Activated naive CD4-positive, alpha-beta T cell treated with anti-CD3 and anti-CD28 coated beads, Interleukin-2, amount 50 U/mL, for 24 hours (primary cell): ENCODE measurements around the gene RAPGEF5.

Source experiments
- H3K27ac Mint-ChIP-seq: one replicate; pipeline ENCODE4 v1.8.0; 2021; ENCODE audit warnings: mild to moderate bottlenecking, mixed read lengths
- H3K27me3 Mint-ChIP-seq: one replicate; pipeline ENCODE4 v1.8.0; 2021; ENCODE audit warnings: mixed read lengths
- H3K36me3 Mint-ChIP-seq: one replicate; pipeline ENCODE4 v1.8.0; 2021; ENCODE audit warnings: mixed read lengths
- H3K4me1 Mint-ChIP-seq: one replicate; pipeline ENCODE4 v1.8.0; 2021; ENCODE audit warnings: mixed read lengths
- H3K4me3 Mint-ChIP-seq: one replicate; pipeline ENCODE4 v1.8.0; 2021; ENCODE audit warnings: mild to moderate bottlenecking, mixed read lengths
- H3K9me3 Mint-ChIP-seq: one replicate; pipeline ENCODE4 v1.8.0; 2021; ENCODE audit warnings: mixed read lengths

Gene RAPGEF5

DNA sequence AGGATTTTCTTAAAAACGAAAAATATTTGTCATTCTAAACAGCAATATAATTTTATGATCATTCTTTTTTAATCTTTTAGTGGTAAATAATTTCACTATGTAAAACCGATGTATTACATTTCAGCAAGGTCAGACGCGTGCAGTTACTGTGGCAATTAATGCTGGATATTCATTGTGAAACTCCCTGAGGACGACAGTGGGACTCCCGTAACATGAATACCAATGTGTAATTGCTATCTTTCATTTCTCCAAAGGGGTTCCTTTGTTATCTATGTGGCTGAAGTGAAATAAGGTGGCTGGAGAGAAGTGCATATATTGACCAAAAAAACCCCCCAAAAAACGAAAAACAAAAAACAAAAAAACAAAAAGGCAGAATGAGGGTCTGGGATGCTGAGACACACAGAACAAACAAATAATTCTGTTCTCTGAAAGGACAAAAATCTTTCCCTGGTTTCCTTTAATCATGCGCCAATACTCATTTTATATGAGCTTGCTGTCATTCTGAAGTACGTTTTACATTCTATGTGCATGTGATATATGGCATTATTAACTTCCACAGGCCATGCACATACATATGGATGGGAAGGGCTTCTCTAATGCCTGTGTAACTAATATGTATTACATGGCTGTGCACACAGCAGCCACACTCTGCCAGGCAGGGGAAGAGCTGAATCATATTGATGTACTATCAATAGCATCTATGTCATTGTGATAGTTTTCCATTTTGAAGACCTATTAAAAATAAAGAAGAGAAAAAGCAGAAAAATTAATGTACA, 161.4 kb downstream of the RAPGEF5 start:
- Mint-ChIP-seq H3K4me3 (no peak overlapping the region), H3K27ac (no peak overlapping the region), H3K36me3 (no peaks in the 10 kb centered on the region), H3K27me3 (peaks cover 1% of the 10 kb centered on the region), H3K4me1 (no peaks in the 10 kb centered on the region), H3K9me3 (no peaks in the 10 kb centered on the region)

DNA sequence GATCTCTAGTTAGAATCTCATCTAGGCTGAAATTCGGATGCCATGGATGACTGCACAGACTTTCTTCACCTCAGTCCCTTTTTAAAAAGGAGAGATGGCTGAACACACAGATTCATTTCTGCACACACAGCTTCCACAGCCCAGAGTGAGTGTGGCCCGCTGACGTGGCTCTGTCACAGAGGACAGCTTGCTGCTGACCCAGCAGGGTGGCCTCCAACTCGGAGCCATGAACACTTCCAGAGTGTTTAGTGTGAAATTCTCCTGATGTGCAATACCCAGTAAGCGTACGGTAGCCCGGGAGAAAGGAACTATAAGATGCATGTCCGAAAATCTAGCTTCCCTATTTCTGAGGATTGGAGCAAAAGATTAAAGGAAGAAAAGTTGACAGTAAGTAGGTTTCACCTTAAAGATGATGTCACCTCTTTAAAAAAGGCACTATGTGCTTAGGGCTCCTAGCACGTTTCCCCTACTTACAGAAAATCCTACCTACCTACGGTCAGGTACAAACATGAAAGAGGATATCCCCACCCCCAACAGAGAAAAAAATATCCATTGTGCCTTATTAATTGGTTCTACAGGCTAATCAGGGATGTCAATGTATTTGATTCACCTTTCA, 162.2 kb downstream of the RAPGEF5 start:
- Mint-ChIP-seq H3K27ac (no peak overlapping the region), H3K4me1 (no peaks in the 10 kb centered on the region), H3K4me3 (no peak overlapping the region), H3K9me3 (no peaks in the 10 kb centered on the region), H3K36me3 (no peaks in the 10 kb centered on the region), H3K27me3 (no peaks in the 10 kb centered on the region)

DNA sequence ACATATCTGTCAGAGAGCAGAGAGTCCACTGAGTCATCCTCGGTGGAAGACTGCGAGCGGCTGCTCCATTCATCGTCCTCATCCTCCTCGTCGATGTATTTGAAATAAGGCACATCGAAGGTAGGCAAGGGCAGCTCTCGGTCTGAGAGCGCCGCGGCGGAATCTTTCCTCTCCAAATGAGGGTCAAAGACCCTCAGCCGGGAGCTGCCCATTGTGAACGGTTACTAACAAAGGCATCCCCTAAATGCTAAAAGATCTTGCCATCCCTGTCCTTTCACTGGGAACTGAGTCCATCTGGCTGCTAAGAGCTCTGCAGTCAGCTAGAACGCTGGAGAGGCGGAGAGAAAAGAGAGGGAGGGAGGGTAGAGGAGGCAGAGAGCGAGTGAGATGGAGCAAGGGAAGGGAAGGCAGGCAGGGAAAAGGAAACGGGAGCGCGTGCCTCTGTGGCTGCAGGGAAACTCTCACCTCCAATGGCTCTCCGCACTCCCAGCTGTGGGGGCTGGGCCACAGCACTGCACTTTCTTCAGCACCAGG, 163.4 kb downstream of the RAPGEF5 start:
- Mint-ChIP-seq H3K27ac (no peak overlapping the region), H3K4me1 (no peaks in the 10 kb centered on the region), H3K4me3 (no peak overlapping the region), H3K9me3 (no peaks in the 10 kb centered on the region), H3K36me3 (no peaks in the 10 kb centered on the region), H3K27me3 (no peaks in the 10 kb centered on the region)

DNA sequence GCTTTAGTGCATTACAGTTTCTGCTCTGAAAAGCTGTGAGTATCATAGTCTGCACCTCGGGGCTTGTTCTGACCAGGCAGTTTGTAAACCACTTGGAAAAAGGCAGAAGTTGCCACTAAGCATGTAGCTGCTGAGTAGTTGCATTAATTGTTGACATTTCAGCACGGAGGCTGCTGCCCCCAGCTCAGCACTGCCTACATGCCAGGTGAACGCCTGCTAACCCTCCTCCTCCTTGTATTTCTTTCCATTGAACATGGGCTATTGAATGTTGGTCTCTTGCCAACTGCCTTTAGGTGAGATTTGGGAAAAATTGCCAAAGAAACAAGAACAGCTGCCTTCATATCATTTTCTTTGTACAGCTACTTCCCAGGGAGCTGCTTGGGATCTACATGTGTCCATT, 164.2 kb downstream of the RAPGEF5 start:
- no peaks in the 10 kb centered on the region for H3K4me1 Mint-ChIP-seq
- no peaks in the 10 kb centered on the region for H3K9me3 Mint-ChIP-seq
- H3K27ac Mint-ChIP-seq: no peak overlapping the region
- H3K36me3 Mint-ChIP-seq: no peaks in the 10 kb centered on the region
- no peak overlapping the region for H3K4me3 Mint-ChIP-seq
- H3K27me3 Mint-ChIP-seq: no peaks in the 10 kb centered on the region

DNA sequence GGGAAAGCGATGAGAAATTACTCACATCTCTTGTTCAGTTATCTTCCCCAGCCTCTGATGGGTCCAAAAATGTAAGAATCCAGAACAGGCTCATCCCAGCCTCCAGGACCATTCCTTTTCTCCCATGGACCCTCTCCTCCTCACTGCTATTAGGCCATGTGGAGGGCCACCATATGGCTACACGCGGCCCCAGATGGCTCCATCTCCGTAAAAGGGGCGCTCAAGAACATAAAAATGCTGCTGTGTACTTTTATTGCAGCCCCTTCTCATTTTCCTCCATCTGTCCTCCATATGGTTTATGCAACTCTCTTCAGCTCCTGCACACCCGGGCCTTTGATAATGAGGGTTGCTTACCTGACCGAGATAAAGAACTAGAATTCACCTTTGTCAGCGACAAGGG, 166.2 kb downstream of the RAPGEF5 start:
- no peaks in the 10 kb centered on the region for H3K36me3 Mint-ChIP-seq

DNA sequence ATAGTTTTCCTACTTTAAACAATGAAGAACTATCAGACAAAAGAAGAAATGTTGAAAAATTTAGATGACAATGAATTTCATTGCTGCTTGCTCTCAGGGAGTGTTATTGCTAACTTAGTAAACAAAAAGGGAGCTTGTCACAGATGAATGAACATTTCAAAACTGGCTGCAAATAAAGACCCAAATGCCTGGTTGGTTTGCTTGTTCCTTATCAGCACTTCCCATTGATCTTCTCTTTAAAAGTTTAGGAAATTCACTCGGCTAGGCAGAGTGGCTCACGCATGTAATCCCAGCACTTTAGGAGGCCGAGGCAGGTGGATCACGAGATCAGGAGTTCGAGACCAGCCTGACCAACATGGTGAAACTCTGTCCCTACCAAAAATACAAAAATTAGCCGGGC, 167.2 kb downstream of the RAPGEF5 start:
- Mint-ChIP-seq H3K9me3 (no peaks in the 10 kb centered on the region), H3K4me3 (no peak overlapping the region), H3K27ac (no peak overlapping the region)

More for the DNA sequence above, 166.2 kb downstream of the RAPGEF5 start:
- Mint-ChIP-seq H3K4me3 (no peak overlapping the region), H3K4me1 (no peaks in the 10 kb centered on the region), H3K9me3 (no peaks in the 10 kb centered on the region), H3K27ac (no peak overlapping the region), H3K27me3 (no peaks in the 10 kb centered on the region)

DNA sequence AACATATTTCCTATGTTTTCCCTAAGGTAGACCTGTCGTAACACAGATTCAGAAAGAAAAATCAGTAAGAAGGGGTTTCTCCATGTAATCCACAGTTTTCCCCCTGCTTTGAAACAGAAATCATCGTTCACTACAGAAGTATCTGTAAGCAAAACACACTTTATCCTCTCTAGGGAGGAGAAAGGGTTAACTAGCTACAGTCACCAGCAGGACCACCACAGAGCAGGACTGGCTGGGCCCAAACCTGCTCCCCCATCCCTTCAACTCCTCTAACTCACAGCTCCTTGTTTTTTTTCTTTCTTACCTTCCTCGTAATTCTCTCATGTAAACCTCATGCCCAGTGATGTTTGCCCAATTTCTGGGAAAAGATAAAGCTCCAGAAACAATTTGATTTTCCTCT, 167.7 kb downstream of the RAPGEF5 start:
- Mint-ChIP-seq H3K4me3 (no peak overlapping the region), H3K4me1 (no peaks in the 10 kb centered on the region), H3K27ac (no peak overlapping the region), H3K9me3 (no peaks in the 10 kb centered on the region), H3K27me3 (peaks cover 5% of the 10 kb centered on the region), H3K36me3 (no peaks in the 10 kb centered on the region)

More for the DNA sequence above, 167.2 kb downstream of the RAPGEF5 start:
- no peaks in the 10 kb centered on the region for H3K4me1 Mint-ChIP-seq
- H3K36me3 Mint-ChIP-seq: no peaks in the 10 kb centered on the region
- H3K27me3 Mint-ChIP-seq: peaks cover 2% of the 10 kb centered on the region

DNA sequence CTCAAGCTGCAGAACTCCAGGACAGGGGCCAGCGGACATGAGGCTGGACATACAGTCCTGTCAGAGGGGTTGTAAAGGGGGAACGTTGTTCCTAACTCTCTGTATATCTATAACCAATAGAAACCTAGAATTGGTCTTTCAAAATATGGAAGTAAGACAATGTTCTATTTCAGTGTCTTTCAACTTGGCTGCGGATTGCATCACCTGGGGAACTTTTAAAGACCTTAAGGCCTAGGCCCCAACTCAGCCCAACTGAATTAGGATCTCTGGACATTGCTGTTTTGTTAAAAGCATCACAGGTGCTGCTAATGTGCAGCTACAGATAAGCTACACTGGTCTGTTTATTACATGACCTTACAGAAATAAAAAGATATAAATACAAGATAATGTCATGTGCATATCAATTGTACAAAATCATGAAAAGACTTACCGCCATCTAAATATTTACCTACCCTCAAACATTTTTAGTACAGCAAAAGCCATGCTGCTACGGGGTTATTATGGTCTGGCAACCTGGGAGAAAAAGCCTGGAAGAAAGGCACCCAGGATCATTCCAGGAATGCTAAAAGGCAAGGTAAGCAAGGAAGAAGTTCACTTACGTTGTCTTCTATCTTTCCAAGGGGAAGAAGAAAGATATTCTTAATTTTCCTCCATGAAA, 169.1 kb downstream of the RAPGEF5 start:
- H3K27me3 Mint-ChIP-seq: peaks cover 9% of the 10 kb centered on the region
- no peak overlapping the region for H3K27ac Mint-ChIP-seq
- no peaks in the 10 kb centered on the region for H3K4me1 Mint-ChIP-seq
- no peak overlapping the region for H3K4me3 Mint-ChIP-seq
- H3K36me3 Mint-ChIP-seq: no peaks in the 10 kb centered on the region
- H3K9me3 Mint-ChIP-seq: no peaks in the 10 kb centered on the region

DNA sequence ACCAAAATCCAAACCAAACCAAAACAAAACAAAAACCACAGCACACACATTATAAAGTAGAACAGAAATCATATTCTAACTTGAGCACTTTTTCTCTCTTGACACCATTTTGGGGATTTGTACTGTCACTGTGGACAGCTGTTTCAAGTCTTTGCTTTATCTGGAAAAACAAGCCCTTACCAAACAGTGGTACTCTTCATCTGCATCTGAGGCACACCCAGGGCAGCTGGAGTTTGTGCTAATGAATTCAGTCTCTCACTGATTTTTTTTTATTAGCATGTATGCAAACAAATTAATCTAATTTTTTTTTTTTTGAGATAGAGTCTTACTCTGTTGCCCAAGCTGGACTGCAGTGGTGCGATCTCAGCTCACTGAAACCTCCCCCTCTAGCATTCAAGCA, 171.4 kb downstream of the RAPGEF5 start:
- H3K27ac Mint-ChIP-seq: no peak overlapping the region
- H3K27me3 Mint-ChIP-seq: peaks cover 17% of the 10 kb centered on the region
- no peaks in the 10 kb centered on the region for H3K36me3 Mint-ChIP-seq
- H3K4me1 Mint-ChIP-seq: no peaks in the 10 kb centered on the region
- no peaks in the 10 kb centered on the region for H3K9me3 Mint-ChIP-seq
- no peak overlapping the region for H3K4me3 Mint-ChIP-seq

DNA sequence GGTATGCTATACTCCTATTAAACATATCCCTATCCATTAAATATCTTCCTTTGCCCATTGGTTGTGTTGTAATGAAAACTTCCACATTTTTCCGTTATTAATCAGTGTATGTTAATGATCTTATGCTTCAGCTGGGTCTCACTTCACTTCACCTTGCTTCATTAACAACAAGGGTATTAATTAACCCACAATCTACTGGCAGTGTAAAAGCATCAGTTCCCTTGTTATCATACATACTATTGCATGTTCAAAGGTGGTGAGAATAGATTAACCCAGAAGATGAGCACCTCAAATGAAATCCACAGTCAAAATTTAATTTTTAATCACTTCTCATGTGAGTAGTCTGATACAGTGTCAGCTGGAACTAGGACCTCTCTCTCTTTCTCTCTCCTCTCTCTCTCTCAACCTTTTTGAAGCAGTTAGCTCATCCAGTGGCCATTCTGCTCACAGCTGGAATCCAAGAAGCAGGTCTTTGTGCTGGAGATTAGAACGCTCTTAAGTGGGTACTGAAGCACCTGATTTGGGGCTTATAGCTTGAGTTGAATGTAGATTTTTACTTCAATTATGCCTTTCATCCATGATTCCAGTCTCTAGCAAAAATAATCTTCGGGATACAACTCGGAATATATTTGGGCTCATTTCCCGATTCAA, 172.3 kb downstream of the RAPGEF5 start:
- Mint-ChIP-seq H3K4me1 (no peaks in the 10 kb centered on the region), H3K27me3 (peaks cover 21% of the 10 kb centered on the region), H3K4me3 (no peak overlapping the region), H3K27ac (no peak overlapping the region), H3K9me3 (no peaks in the 10 kb centered on the region), H3K36me3 (no peaks in the 10 kb centered on the region)

DNA sequence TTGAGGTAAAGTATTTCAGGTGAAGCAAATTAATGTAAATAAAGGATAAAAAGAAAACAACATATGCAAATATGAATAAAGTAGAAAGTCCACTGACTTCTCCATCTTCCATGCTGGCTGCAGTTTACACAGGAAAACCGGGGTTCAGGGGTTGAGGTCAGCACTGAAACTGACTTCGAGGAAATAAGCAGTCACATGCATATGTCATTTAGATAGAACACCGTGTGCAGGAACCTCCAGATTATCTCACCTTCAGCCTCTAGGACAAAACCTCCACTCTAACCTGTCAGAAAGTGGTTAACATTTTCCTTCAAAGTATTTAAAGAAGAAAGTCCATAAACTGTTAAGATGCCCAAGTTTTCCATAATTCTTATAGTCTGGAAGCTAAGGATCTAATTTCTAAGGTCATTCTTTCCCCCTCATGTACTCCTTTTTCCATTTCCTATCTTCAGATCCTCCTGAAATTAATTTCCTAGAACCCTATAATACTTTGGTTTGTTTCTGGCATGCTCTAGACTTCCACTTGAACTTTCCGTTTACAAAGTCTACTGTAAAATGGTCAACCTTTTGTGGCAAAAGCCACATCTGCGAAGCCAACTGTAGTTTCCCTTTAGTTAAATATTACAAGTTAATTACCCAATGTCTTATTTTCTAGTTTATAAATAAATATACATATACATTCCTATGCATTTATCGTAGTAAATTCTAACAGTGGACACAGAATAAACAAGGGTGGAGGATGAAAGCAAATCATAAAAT, 173.3 kb downstream of the RAPGEF5 start:
- Mint-ChIP-seq H3K4me3 (no peak overlapping the region), H3K9me3 (no peaks in the 10 kb centered on the region), H3K36me3 (no peaks in the 10 kb centered on the region), H3K4me1 (no peaks in the 10 kb centered on the region), H3K27me3 (peaks cover 22% of the 10 kb centered on the region), H3K27ac (no peak overlapping the region)

DNA sequence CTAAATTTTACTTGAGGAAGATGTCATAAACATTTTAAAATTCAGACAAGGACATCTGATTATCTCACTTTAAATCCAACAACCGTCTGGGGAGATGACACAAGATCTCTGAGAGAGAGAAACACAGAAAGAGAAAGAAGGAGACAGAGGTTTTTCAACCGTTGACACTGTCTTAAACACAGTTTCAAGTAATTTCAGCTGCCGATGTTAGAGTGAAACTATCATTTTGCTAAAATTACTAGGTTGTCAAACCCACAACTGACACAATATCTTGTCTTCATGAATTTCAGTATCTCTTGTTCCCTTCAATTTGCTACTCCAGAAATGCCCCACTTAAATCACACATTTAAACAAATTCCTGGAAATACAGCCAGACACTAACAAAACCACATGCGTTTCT, 174.8 kb downstream of the RAPGEF5 start:
- Mint-ChIP-seq H3K27me3 (peaks cover 25% of the 10 kb centered on the region), H3K36me3 (no peaks in the 10 kb centered on the region), H3K4me3 (no peak overlapping the region), H3K27ac (no peak overlapping the region), H3K9me3 (no peaks in the 10 kb centered on the region), H3K4me1 (no peaks in the 10 kb centered on the region)

DNA sequence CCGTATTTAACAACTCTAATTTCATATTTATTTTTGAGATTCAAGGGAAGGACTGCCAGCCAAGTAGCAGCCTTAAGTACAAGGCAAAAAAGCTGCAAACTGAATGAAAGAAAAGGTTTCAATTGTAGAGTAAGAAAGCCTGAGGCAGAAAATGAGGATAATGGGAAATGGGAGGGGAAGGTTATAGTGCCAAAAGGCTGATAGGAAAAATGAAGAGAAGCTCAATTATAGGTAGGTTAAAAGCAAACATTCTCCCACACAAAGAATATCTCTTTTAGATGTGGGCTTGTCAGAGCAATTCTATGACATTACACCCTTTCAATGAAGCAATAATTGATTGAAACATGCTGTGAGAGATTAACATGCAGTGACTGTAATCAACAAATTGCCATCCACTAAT, 175.3 kb downstream of the RAPGEF5 start:
- no peaks in the 10 kb centered on the region for H3K9me3 Mint-ChIP-seq

DNA sequence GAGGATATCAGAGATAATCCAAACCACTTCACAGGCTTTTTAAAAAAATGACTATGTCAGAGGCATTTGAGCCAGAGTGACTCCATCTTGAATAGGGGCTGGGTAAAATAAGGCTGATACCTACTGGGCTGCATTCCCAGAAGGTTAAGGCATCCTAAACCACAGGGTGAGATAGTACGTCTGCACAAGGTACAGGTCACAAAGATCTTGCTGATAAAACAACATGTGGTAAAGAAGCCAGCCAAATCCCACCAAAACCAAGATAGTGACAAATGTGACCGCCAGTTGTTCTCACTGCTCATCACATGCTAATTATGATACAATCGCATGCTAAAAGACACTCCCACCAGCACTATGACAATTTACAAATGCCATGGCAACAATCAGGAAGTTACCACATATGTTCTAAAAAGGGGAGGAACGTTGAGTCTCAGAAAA, 177.5 kb downstream of the RAPGEF5 start:
- Mint-ChIP-seq H3K4me3 (no peak overlapping the region), H3K36me3 (no peaks in the 10 kb centered on the region), H3K27ac (no peak overlapping the region), H3K27me3 (peaks cover 21% of the 10 kb centered on the region), H3K4me1 (peaks cover 3% of the 10 kb centered on the region), H3K9me3 (no peaks in the 10 kb centered on the region)

More for the DNA sequence above, 175.3 kb downstream of the RAPGEF5 start:
- H3K4me3 Mint-ChIP-seq: no peak overlapping the region
- H3K4me1 Mint-ChIP-seq: no peaks in the 10 kb centered on the region
- peaks cover 25% of the 10 kb centered on the region for H3K27me3 Mint-ChIP-seq
- H3K27ac Mint-ChIP-seq: no peak overlapping the region
- H3K36me3 Mint-ChIP-seq: no peaks in the 10 kb centered on the region

DNA sequence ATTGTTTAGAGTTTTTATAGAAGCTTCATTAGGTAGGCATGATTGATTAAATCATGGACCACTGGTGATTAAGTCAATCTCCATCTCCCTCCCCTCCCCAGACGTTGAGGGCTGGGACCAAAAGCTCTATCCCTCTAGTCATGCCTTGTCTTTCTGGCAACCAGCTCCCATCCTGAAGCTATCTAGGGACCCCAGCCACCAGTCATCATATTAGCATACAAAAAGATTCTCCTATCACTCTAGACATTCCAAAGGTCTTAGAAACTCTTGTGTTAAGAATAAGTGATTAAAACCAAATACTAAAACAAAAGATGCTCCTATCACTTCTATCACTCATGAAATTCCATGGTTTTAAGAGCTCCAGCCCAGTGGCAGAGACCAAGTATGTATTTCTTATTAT, 178.2 kb downstream of the RAPGEF5 start:
- H3K4me3 Mint-ChIP-seq: no peak overlapping the region
- no peaks in the 10 kb centered on the region for H3K36me3 Mint-ChIP-seq
- H3K27me3 Mint-ChIP-seq: peaks cover 20% of the 10 kb centered on the region
- H3K4me1 Mint-ChIP-seq: peaks cover 6% of the 10 kb centered on the region
- H3K27ac Mint-ChIP-seq: no peak overlapping the region
- no peaks in the 10 kb centered on the region for H3K9me3 Mint-ChIP-seq
